ENCODE data around the gene AGBL1. TPM values are rescaled to one million over a fixed set of nuclear protein-coding genes. Genes with fewer than 3 reads are reported as not detected.
"Not testable (repeated sequence)": the region's sequence is repeated elsewhere in the genome, so short reads cannot be mapped to it uniquely, and the experiment has no call there.

Gene AGBL1
- total RNA-seq, 1 experiment from 2014 or later = not detected

GRCh38 chr15:86399041-86399954 is 319.6 kb downstream of the AGBL1 start:
- DNase-seq (ENCODE audit: low spot score) = no peak

DNA sequence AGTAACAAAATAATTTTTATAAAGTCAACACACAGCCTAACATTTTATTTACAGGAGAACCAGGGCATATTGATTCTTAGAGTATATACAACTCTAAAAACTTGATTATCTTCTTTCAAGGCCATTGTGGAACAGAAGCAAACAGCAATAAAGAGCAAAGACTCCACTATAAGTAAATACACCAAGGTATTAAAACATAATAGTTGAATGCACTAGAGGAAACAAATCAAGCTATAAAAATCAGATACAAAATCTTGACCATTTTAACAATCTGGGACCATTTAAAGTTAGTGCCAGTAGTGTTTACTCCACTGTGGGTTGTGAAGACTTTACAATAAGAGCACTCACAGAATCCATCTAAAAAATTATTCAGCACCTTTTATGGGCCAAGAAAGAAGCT is 323.6 kb downstream of the AGBL1 start:
- DNase-seq (ENCODE audit: low spot score) = no peak

DNA sequence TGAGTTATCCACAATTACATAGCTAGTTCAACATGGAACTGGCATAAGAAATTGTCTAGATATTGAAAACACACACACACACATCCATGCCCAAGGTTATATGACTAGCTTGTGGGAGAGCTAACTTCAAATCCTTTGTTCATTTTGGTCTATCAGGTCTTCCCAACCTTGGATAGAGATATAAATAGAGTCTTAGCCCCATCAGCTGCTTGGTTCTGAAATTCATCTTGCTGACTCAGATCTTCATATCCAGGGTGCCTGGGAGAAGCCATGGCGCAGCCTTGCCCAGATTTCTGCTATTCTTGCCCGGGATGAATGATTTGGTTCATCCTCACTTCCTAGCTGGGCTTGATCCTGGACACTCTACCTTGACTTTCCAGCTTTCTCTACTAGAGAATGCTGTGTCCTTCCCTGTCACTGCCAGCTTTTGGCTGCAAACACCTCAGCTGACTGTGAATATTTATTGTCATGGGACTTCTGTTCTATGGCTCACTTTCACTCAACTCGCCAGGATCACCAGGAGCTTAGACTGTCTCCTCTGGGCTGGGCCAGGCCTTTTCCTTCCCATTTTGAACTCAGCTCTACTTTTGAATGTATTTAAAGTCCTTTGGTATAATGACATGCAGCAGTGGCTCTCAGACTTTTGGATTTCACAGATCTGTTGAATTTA is 324.4 kb downstream of the AGBL1 start:
- DNase-seq (ENCODE audit: low spot score) = no peak

- DNase-seq (ENCODE audit: low spot score) = no peak
Observed at GRCh38 chr15:86408261-86408660, 328.6 kb downstream of the AGBL1 start.

DNA sequence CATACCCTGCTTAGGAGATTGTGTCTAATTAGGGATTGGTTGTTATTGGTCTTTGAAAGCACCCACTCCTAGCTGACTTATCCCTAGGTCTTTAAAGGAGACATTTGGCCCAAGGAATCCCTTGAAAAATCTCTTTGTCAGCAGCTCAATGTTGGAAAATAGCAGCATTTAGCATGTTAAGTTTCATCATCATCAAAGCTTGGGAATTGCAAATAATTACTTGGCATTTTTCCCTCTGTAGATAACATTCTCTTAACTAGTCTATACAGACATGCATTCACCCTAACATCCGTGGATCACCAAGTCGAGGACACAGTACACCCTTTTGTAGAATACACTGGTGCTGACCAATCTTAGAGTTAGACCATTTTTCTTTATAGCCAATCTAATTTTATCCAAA is 332.2 kb downstream of the AGBL1 start:
- no peak for DNase-seq (ENCODE audit: low spot score)

DNA sequence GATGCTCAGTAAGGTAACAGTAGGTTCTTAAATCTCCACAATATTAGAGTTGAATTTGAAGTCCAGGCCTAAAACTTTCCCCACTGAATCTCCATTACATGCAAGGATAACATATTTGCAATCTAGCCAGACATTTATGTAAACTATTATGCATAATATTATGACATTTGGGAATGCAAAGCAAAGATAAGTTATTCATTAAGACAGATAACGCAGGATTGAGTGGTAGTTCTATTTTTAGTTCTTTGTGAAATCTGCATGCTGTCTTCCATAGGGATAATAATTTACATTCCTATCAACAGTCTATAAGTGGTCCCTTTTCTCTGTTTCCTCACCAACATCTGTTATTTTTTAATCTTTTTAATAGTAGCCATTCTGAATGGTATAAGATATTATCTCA is 333.5 kb downstream of the AGBL1 start:
- DNase-seq (ENCODE audit: low spot score) = no peak

DNA sequence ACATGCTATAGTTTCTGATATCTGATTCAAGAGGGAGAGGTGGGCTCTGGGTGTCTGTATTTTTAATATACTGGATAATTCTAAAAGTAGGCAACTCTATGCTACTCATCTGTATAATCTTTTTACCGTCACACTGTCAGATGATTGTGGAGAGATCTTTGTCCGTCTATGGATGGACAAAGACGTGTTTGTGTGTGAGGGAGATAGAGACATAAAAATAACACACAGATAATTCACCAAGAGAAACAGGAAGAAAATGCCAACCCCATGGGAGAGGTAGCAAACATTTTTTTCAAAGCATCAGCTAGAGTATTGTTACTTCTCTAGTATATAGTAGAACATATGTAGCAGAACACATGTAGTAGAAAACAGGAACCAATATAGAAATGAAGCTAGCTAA is 346.1 kb downstream of the AGBL1 start:
- DNase-seq (ENCODE audit: low spot score) = no peak

DNA sequence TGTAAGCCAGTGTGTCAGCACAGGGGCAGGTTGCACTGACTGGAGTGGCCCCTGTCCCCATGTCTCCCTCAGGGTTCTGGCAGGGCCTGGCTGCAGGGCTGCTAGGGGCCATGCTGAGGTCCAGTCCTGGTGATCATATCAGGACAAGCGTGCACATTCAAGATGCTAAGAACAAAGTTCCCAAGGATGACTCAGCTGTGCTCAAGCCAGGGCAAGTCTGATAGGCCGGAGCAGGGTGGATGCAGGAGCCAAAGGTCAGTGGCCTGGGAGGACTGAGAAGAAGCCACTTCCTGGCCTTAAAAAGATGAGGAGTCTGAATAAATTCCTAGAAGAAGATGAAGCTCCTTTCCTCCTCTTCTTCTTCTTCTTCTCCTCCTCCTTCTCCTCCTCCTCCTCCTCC is 353.2 kb downstream of the AGBL1 start:
- no peak for DNase-seq (ENCODE audit: low spot score)

- DNase-seq (ENCODE audit: low spot score) = no peak
Observed at GRCh38 chr15:86433983-86434382, 354.3 kb downstream of the AGBL1 start.

DNA sequence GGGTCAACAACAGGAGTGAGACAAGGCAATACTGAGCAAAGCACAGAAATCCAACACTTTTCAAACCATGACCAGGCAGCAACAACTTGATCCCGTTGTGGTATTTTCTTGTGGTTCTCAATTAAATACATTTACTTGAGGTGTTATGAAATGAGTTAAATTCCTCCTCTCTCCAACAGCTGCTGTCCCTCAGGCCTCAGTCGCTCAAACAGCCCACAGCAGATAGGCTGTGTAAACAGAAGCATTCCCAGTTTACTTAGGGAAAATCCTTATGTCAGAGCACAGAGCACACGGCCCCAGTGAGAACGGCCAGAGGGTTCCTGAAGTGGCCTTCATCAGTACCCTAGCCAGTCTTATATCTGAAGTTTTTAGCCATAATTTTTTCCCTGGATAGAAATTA is 359.9 kb downstream of the AGBL1 start:
- DNase-seq (ENCODE audit: low spot score) = no peak

DNA sequence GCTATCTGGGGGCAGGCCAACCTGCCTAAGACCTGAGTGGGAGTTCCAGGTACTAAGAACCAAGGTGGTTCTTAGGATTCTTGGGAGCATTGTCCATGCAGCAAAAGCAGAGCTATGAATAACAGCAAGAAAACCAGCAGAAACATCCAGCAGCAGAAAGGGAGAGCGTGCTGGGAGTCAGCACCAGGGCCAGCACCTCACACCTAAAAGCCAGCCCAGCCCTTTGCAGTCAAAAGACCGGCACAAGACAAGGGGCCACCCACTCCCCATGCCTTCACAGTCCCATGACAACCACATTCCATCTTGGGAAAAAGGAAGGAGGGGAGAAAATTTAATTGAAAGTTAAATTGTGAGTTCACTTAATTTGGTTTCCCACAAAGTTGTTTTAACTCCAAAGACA is 364.9 kb downstream of the AGBL1 start:
- DNase-seq (ENCODE audit: low spot score) = no peak

DNA sequence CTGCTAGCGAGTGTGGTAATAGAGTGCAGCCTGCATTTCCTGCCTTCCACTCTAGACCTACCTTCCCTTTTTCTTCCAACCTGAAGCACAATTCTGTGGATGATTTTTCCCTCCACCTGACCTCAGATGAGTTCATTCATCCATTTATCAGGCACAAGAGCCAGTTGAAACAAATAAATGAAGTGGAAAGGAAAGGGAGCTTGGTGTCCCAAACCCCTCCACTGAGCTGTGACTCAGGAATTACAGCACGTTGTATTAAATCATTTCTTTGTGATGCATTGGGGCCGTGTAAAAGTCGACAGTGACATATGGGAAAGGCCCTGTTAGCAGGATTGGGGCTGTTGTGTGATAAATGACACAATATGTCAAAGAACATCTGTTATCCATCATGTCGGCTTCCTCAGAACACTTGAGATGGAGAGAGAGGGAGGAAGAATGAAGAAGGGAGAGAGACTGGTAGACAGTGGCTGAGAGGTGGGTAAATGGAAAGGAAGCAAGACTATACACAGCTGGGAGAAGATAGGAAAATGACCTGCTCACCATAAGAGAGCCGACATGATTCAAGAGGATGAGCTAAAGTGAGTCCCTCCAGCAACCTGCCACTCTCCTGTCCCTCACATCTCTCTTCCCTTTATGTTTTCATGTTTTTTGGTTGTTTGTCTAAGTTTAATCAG is 366.0 kb downstream of the AGBL1 start:
- no peak for DNase-seq (ENCODE audit: low spot score)

DNA sequence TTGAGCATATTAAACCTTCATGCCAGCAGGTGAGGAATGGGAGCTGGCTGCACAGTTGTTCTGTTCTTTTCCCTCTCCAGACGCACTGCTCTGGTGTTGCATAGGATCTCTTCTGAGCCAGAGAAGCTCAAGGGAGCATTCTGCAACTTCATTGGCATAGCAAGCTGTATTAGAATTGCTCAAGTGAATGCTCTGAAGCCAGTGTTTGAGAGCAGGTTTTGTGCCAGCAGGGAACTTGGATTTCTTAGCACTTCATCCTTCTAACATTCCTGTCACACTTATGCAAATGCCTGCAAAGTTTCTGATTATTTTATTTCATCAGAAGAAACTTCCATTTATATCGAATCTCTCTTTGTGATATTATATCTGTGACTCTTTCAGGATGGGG is 366.6 kb downstream of the AGBL1 start:
- no peak for DNase-seq (ENCODE audit: low spot score)

- not testable (repeated sequence) for DNase-seq (ENCODE audit: low spot score)
Observed at GRCh38 chr15:86465470-86466039, 385.9 kb downstream of the AGBL1 start.

GRCh38 chr15:86481720-86482119 is 402.0 kb downstream of the AGBL1 start:
- no peak for DNase-seq (ENCODE audit: low spot score)

- no peak for DNase-seq (ENCODE audit: low spot score)
Observed at GRCh38 chr15:86483936-86484335, 404.3 kb downstream of the AGBL1 start.

DNA sequence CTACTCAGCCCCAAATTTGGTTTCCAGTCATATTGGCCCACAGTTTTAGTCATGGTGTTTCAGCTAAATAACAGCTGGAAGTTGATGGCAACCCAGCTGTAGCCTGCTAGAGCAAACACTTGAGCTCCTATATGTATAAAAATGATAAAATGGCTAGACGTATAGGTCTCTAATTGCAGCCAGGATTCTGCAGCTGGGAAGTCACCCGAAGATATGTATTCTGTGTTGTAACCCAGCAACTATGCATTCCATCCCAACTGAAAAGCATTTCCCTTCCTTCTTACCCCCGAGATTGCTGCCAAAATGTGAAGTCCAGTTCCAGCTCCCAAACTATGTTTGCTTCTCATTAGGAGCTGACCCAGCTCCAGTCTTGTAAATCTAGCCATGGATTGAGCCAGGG is 408.4 kb downstream of the AGBL1 start:
- no peak for DNase-seq (ENCODE audit: low spot score)

DNA sequence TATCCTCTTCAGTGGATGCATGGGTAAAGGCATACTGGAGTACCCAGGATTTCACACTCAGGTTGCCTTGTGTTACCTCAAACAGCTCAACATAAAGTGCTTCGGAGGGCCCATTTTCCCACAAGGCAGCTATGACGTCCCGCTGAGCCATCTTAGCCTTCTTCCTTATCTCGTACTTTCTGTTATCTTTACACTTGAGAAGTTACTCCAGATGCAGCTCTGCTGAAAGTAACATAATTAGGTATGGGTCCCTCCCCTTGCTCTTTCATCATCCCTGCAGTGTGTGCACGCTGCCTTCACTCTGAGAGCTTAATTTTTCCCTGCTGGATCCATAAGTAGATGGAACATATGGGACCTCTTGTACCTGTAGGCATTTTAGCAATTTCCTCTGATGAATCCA is 410.3 kb downstream of the AGBL1 start:
- no peak for DNase-seq (ENCODE audit: low spot score)

DNA sequence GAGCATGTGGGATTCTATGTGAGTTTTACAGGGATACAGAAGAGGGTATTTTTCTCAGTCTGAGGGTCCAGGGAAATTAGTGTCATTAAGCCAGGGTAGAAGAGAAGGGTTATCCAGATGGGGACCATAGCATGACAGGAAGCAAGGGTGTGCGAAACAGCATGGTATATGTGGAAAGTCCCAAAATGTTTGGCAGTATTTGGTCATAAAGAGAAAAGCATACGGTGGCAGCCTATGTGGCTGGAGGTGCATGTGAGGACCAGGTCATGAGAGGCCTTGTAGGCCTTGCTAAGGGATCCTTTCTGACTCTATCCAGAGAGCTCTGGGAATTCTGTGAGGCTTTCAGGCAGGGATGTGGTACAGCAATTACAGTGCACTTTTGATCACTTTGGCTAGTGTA is 411.4 kb downstream of the AGBL1 start:
- no peak for DNase-seq (ENCODE audit: low spot score)

- DNase-seq (ENCODE audit: low spot score) = no peak
Observed at GRCh38 chr15:86493884-86494283, 414.2 kb downstream of the AGBL1 start.

DNA sequence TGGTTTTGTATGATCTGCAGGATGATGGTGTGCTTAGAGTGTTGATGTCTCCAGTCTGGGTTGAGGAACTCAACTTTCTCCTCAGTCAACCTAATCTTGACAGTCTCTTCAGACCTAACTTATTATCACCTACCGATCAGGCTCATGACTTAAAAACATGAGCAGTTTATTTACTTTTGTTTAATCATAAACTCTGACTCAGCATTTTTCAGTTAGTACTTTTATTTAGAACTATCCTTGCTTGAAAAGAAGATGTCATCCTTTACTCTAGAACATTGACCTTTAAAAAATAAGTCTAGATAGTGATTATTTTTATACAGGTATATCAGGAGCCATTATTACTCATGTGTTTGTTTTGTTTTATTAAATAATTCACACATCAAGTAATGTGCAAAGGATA is 414.8 kb downstream of the AGBL1 start:
- DNase-seq (ENCODE audit: low spot score) = no peak

GRCh38 chr15:86502301-86502700 is 422.6 kb downstream of the AGBL1 start:
- no peak for DNase-seq (ENCODE audit: low spot score)

Data from A172 (cell line).